ENCODE data around the gene GRIA2. TPM values are rescaled to one million over a fixed set of nuclear protein-coding genes. Genes with fewer than 3 reads are reported as not detected.

Gene GRIA2
- total RNA-seq, 1 donor from 2014 or later = 585 TPM

DNA sequence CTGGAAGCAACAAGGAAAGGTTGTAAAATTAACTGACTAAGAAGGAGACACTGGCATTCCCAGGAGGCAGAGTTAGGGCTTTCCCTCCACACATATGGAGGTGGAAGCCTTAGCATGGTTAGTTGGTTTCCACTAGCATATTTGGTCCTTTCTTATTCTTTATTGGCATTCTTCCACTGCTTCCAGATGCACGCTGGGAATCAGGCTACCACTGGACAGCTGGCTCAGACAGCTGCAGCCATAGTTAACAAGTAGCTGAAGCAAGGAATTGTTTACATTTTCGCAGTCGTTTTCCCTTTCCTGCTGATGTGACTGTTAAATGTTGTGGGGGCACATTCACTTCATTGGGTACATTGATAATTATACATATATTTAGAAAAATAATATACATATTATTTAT lies 169.2 kb downstream of the GRIA2 start:
- no peak for DNase-seq

DNA sequence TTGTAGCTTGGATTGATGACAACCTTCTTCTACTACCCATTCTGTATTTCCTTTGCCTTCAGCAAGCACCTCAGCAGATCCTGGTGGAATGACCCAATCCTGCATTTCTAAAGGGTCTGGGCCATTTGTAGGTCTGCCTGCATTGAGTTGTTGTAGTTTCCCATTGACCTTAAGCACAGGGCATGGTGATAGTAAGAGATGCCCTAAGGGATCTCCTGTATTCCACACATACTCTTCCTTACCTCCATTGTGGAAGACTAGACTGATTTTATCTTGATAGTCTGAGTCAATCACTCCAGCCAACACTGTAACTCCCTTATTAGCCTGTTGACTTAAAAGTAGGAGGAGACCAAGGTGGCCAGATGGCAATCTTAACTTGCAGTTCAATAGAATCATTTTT lies 184.5 kb downstream of the GRIA2 start:
- no peak for DNase-seq

Small RNAs within 50 kb of the gene (small RNA-seq; reads per million reads assigned to genes)
- gene RNU6-582P = not detected

Other genes with a start within 250 kb of the GRIA2 start
- 29.0 TPM for gene PDGFC, start 248.9 kb upstream of the GRIA2 start, total RNA-seq
- 51.5 TPM for gene GLRB, start 144.6 kb upstream of the GRIA2 start, total RNA-seq